Measurements from ENCODE around the gene TPD52L1. TPM values are rescaled to one million over a fixed set of nuclear protein-coding genes. Genes with fewer than 3 reads are reported as not detected.

TPD52L1 gene, protein sequence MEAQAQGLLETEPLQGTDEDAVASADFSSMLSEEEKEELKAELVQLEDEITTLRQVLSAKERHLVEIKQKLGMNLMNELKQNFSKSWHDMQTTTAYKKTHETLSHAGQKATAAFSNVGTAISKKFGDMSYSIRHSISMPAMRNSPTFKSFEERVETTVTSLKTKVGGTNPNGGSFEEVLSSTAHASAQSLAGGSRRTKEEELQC
- 17.2 and 24.1 TPM in 2 replicates for total RNA-seq

DNA sequence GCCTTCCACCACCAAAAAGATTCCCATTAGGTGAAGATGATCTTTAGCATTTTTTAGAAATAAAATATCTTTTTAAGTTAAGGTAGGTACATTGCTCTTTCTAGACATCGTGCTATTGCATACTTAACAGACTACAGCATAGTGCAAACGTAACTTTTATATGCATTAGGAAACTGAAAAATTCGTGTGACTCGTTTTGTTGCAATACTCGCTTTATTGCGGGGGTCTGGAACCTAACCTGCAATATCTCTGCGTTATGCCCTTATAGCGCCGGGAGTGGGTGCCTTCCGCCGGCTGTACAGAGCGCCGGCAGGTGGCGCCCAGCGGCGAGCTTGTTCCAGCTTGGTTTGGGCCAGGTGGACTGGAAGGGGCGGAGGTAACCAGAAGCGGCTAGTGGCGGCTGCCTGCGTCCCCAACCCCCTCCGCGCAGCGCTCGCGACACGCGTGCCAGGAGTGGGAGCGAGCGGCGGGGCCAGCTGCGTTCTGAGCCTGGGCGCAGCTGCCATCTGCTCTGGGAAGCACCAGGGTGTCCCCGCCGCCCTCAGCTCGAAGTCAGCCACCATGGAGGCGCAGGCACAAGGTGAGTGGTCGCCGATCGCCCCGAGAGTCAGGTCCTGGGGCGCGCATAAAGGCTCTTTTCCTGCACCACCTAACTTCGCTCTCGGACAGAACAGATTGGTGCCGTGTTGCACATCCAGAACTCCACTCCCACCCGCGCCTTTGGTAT, at the start of gene TPD52L1:
Gene TPD52L1 (plus strand): TSS at position 383 of the 727 bp plus-strand sequence. CDS start 179 bp downstream, at position 562.

DNA sequence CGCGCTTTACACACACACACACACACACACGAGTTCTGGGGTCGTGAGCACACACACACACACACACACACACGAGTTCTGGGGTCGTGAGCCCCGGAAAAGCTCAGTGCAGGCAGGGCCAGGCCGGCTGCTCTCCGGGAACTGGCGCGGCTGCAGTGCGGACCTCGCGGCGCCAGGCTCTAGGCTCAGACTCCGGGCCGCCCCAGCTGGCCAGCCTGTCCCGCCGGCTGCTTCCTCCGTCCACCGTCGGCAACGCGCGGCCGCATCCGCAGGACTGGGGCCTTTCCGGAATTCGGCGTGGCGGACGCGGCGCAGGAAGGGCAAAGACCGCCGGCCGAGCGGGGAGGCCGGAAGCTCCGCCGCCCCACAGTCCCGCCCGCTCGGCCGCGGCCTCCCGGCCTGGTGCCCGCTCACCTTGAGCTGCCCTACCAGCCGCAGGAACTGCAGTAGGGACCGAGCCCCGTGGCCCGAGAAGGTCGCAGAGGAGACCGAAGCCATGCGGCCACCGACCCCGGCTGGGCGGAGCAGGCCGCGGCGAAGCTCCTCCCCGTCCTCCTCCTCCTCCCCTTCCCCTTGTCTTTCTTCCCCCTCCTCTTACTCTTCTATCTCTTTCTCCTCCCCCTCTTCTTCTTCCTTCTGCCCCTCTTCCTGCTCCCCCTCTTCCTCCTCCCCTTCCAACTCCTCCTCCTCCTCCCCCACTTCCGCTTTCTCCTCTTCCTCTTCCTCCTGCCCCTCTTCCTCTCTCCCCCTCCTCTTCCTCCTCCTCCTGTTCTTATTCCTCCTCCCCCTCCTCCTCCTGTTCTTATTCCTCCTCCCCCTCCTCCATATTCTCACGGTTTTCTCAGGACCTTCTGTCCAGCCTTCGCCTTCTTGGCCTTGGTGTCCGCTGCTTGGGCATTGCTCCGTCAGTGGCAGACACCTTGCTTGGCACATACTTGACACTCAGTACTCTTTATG, 148.1 kb downstream of the TPD52L1 start, which contains the start of gene HDDC2:
Gene HDDC2 (minus strand): TSS at position 533 of the 957 bp plus-strand sequence. CDS start 35 bp downstream, at position 498.

Other genes starting within 250 kb of the TPD52L1 start
- 6.6 and 7.6 TPM in 2 replicates for gene RNF217, start 191.3 kb upstream of the TPD52L1 start, total RNA-seq
- 60.2 and 72.9 TPM in 2 replicates for gene HDDC2, start 148.2 kb downstream of the TPD52L1 start, total RNA-seq

All from pericardium fibroblast (primary cell).